Gastrocnemius medialis (tissue), 4 donors: ENCODE data around the gene CAMK2D. TPM values are rescaled to one million over a fixed set of nuclear protein-coding genes. Genes with fewer than 3 reads are reported as not detected.

Source experiments
- ATAC-seq, 2 donors: fragments of 150-250 bp; one replicate each; pipeline ENCODE4 v1.9.1; 2016
- DNase-seq, 2 donors: peaks; one replicate each; pipeline ENCODE4 v3.0.0-alpha.2; 2019
- H3K27ac ChIP-seq, 4 donors: fragments of 200-600 bp; sonication (generic); 1 replicate in 1 of 4; 2 replicates in 3 of 4; pipeline ENCODE4 v1.5.1; 2016 to 2018; ENCODE audit warnings: mild to moderate bottlenecking in 2 of 4, moderate library complexity in 1 of 4
- H3K27me3 ChIP-seq, 3 donors: fragments of 200-600 bp; sonication (generic) in 2 of 3; 1 replicate in 1 of 3; 2 replicates in 2 of 3; pipeline versions ENCODE4 v1.5.1 to v1.6.0; 2016 to 2019; ENCODE audit warnings: mild to moderate bottlenecking in 1 of 3, moderate library complexity in 1 of 3
- H3K36me3 ChIP-seq, 2 donors: fragments of 200-600 bp; sonication (generic) in 1 of 2; one replicate each; pipeline ENCODE4 v1.5.1; 2017 to 2018
- H3K4me1 ChIP-seq, 2 donors: fragments of 200-600 bp; sonication (generic) in 1 of 2; one replicate each; pipeline ENCODE4 v1.5.1; 2016 to 2017; ENCODE audit warnings: mild to moderate bottlenecking in 2 of 2
- H3K4me3 ChIP-seq, 4 donors: fragments of 200-600 bp; sonication (generic) in 3 of 4; 1 replicate in 1 of 4; 2 replicates in 3 of 4; pipeline ENCODE4 v1.5.1; 2016 to 2019; ENCODE audit warnings: mild to moderate bottlenecking in 2 of 4
- H3K9me3 ChIP-seq, 3 donors: fragments of 200-600 bp; sonication (generic) in 2 of 3; 1 replicate in 1 of 3; 2 replicates in 2 of 3; pipeline ENCODE4 v1.5.1; 2016 to 2019
- POLR2A ChIP-seq, 2 donors: fragments of 450-650 bp; IDR thresholded peaks; one replicate each; pipeline ENCODE4 v1.6.1; 2017; ENCODE audit warnings: antibody characterized with exemption in 2 of 2, mild to moderate bottlenecking in 2 of 2, moderate library complexity in 2 of 2
- in situ Hi-C, 4 donors: fragments of 200-750 bp; cut with MboI; loops; one replicate each; pipeline versions ENCODE4 v1.15.0 to v1.8.0; 2017; ENCODE audit warnings: low sequenced_read_pairs in 4 of 4
- intact Hi-C: fragments of 100-400 bp; cut with DNase I; formaldehyde crosslinking; loops from one replicate; pipeline ENCODE4 v1.15.1; 2023; ENCODE audit warnings: low total_unique reads
- total RNA-seq, 4 donors: library from RNA; depleted of rRNA; stranded (reverse); fragments of >200 nt; gene quantifications; one replicate each; pipeline versions ENCODE4 v1.1.0 to v1.2.3, GENCODE V29; 2016
- TF ChIP-seq, protein P1 (sequence below), 5 experiments: fragments of 450-650 bp in 3 of 5; fragments of 200-600 bp in 2 of 5; sonication (generic) in 2 of 5; IDR thresholded peaks in 4 of 5; conservative IDR thresholded peaks in 1 of 5; 1 replicate in 4 of 5; 2 replicates in 1 of 5; pipeline ENCODE4 v1.5.1; 2016 to 2019; ENCODE audit warnings: antibody characterized with exemption in 5 of 5, mild to moderate bottlenecking in 3 of 5, moderate library complexity in 3 of 5

Gene CAMK2D
- total RNA-seq, 4 donors from 2014 or later, result 73.2 to 149 (median 119) TPM

- Histone ChIP-seq H3K27ac (no peak overlapping the region), H3K9me3 (no peaks in the 10 kb centered on the region), H3K36me3 (no peaks in the 10 kb centered on the region), H3K27me3 (no peaks in the 10 kb centered on the region), H3K4me3 (no peak overlapping the region), H3K4me1 (peaks cover 3 to 17% of the 10 kb centered on the region in 2 donors)
- TF ChIP-seq, protein P1, sequence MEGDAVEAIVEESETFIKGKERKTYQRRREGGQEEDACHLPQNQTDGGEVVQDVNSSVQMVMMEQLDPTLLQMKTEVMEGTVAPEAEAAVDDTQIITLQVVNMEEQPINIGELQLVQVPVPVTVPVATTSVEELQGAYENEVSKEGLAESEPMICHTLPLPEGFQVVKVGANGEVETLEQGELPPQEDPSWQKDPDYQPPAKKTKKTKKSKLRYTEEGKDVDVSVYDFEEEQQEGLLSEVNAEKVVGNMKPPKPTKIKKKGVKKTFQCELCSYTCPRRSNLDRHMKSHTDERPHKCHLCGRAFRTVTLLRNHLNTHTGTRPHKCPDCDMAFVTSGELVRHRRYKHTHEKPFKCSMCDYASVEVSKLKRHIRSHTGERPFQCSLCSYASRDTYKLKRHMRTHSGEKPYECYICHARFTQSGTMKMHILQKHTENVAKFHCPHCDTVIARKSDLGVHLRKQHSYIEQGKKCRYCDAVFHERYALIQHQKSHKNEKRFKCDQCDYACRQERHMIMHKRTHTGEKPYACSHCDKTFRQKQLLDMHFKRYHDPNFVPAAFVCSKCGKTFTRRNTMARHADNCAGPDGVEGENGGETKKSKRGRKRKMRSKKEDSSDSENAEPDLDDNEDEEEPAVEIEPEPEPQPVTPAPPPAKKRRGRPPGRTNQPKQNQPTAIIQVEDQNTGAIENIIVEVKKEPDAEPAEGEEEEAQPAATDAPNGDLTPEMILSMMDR (IDR thresholded peaks at IDR 0.05 in 4 of 5, conservative IDR thresholded peaks at IDR 0.05 in 1 of 5), result no peak
- TF ChIP-seq POLR2A (IDR thresholded peaks at IDR 0.05), result no peak
- DNase-seq (no peak), ATAC-seq (no peak)
- intact Hi-C loops (no loop called here), in situ Hi-C loops (no loop called here)
Measured at GRCh38 chr4:113438596-113438995, 322.9 kb downstream of the CAMK2D start.

GRCh38 chr4:113437129-113437528, 324.4 kb downstream of the CAMK2D start:
- ATAC-seq (no peak), DNase-seq (no peak)
- Histone ChIP-seq H3K27ac (peak overlapping the region; percentile 16 to 58 (median 34)), H3K36me3 (no peaks in the 10 kb centered on the region), H3K4me1 (peaks cover 3 to 17% of the 10 kb centered on the region in 2 donors), H3K27me3 (no peaks in the 10 kb centered on the region), H3K4me3 (no peak overlapping the region), H3K9me3 (no peaks in the 10 kb centered on the region)
- TF ChIP-seq, protein P1 (IDR thresholded peaks at IDR 0.05 in 4 of 5, conservative IDR thresholded peaks at IDR 0.05 in 1 of 5), result no peak
- no peak for TF ChIP-seq POLR2A (IDR thresholded peaks at IDR 0.05)
- intact Hi-C loops (no loop called here), in situ Hi-C loops (no loop called here)

GRCh38 chr4:113436360-113436759, 325.2 kb downstream of the CAMK2D start:
- intact Hi-C loops, result no loop called here
- Histone ChIP-seq H3K27me3 (no peaks in the 10 kb centered on the region), H3K27ac (peak overlapping the region in 3 of 4 donors; percentile 43 to 58 (median 47)), H3K9me3 (no peaks in the 10 kb centered on the region), H3K36me3 (no peaks in the 10 kb centered on the region), H3K4me1 (peaks cover 3 to 17% of the 10 kb centered on the region in 2 donors), H3K4me3 (no peak overlapping the region)
- TF ChIP-seq, protein P1 (IDR thresholded peaks at IDR 0.05 in 4 of 5, conservative IDR thresholded peaks at IDR 0.05 in 1 of 5), result no peak
- TF ChIP-seq POLR2A (IDR thresholded peaks at IDR 0.05), result no peak
- in situ Hi-C loops, result no loop called here
- no peak for ATAC-seq
- DNase-seq, result no peak

DNA sequence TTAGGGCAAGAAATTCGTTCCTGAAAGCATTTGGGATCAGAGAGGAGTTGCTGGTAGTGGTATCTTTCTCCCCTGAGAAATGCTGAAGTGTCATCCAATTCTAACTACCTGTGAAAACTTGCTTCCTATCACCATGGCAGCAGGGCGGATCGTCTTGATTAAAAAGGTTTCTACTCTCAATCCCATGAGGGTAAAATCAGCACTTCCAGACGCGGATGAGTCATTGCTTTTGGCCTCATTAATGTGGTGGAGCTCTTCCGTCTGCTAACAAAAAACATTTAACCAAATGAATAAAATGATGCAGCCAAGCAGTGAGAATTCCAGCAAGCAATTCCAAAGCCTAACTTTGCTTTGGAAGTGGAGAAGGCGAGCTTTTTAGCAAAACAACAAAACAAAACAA, 325.6 kb downstream of the CAMK2D start:
- ATAC-seq (peak; percentile 75 to 76), DNase-seq (peak in 1 of 2 donors; percentile 16)
- TF ChIP-seq POLR2A (IDR thresholded peaks at IDR 0.05), result no peak
- TF ChIP-seq, protein P1 (IDR thresholded peaks at IDR 0.05 in 4 of 5, conservative IDR thresholded peaks at IDR 0.05 in 1 of 5), result no peak
- in situ Hi-C loops, result no loop called here
- Histone ChIP-seq H3K4me3 (no peak overlapping the region), H3K36me3 (no peaks in the 10 kb centered on the region), H3K27ac (peak overlapping the region in 3 of 4 donors; percentile 43 to 58 (median 47)), H3K9me3 (no peaks in the 10 kb centered on the region), H3K27me3 (no peaks in the 10 kb centered on the region), H3K4me1 (peaks cover 3 to 17% of the 10 kb centered on the region in 2 donors)
- intact Hi-C loops, result no loop called here

DNA sequence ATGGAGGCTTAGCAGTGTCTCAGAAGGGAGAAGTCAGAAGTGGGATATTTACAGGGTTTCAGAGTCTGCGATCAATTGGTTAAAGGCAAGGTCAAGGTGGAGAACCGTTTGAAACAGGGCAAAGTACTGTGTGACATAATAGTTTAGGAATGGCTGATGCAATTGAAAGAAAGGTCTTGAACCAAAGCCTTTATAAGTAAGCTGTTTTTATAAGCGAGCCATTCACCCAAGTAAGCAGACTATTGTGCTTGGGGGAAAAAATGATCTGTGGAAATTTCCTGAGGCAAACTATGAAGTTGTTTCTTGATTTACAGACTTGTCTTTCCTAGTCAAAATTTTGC, 327.3 kb downstream of the CAMK2D start:
- in situ Hi-C loops, result no loop called here
- Histone ChIP-seq H3K4me3 (no peak overlapping the region), H3K4me1 (peaks cover 3 to 17% of the 10 kb centered on the region in 2 donors), H3K9me3 (no peaks in the 10 kb centered on the region), H3K27ac (no peak overlapping the region), H3K27me3 (no peaks in the 10 kb centered on the region), H3K36me3 (no peaks in the 10 kb centered on the region)
- intact Hi-C loops, result no loop called here
- no peak for ATAC-seq
- DNase-seq, result no peak
- TF ChIP-seq POLR2A (IDR thresholded peaks at IDR 0.05), result no peak
- TF ChIP-seq, protein P1 (IDR thresholded peaks at IDR 0.05 in 4 of 5, conservative IDR thresholded peaks at IDR 0.05 in 1 of 5), result no peak
